Neural cell (in vitro differentiated cells): ENCODE results near the gene PRMT2.

ENCODE experiments used
- CTCF ChIP-seq: fragments of 450-650 bp; IDR thresholded peaks from 2 replicates; pipeline ENCODE4 v1.5.1; 2014; ENCODE audit warnings: antibody characterized with exemption, mild to moderate bottlenecking, moderate library complexity; ENCODE audit not compliant: poor library complexity, severe bottlenecking
- EZH2 ChIP-seq: fragments of 200-600, 300-800 bp; shearing (Covaris generic), sonication (generic); IDR thresholded peaks from 2 replicates; pipeline ENCODE4 v1.6.1; 2014; ENCODE audit warnings: antibody characterized with exemption, low read length, borderline replicate concordance, mild to moderate bottlenecking; ENCODE audit not compliant: insufficient read depth, poor library complexity, severe bottlenecking

- no peak for TF ChIP-seq EZH2
- no peak for TF ChIP-seq CTCF
Measured at GRCh38 chr21:46617267-46618051, 18.0 kb upstream of the PRMT2 start.
